Right hindlimb (tissue), 1 donor: Measurements from ENCODE around the gene CRELD2.
"Not testable (repeated sequence)": the region's sequence is repeated elsewhere in the genome, so short reads cannot be mapped to it uniquely, and the experiment has no call there.

ENCODE experiments used
- DNase-seq: peaks from one replicate; pipeline ENCODE4 v3.0.0-alpha.2; 2018

CRELD2 gene

GRCh38 chr22:49930596-49931412, 12.4 kb downstream of the CRELD2 start:
- no peak for DNase-seq

GRCh38 chr22:49933236-49934159, 15.1 kb downstream of the CRELD2 start:
- no peak for DNase-seq

- DNase-seq: no peak
Measured at GRCh38 chr22:49934160-49934890, 15.9 kb downstream of the CRELD2 start.

GRCh38 chr22:49934891-49935557, 16.6 kb downstream of the CRELD2 start:
- DNase-seq: peak; percentile 77

GRCh38 chr22:49935561-49935960, 17.1 kb downstream of the CRELD2 start:
- DNase-seq: no peak

- peak; percentile 80 for DNase-seq
Measured at GRCh38 chr22:49936018-49936972, 17.9 kb downstream of the CRELD2 start.

- no peak for DNase-seq
Measured at GRCh38 chr22:49936973-49937757, 18.7 kb downstream of the CRELD2 start.

- DNase-seq: no peak
Measured at GRCh38 chr22:49937758-49938564, 19.5 kb downstream of the CRELD2 start.

GRCh38 chr22:49938565-49939136, 20.2 kb downstream of the CRELD2 start:
- no peak for DNase-seq

GRCh38 chr22:49941507-49942316, 23.3 kb downstream of the CRELD2 start:
- DNase-seq: no peak

GRCh38 chr22:49942565-49943404, 24.4 kb downstream of the CRELD2 start:
- DNase-seq: no peak

- no peak for DNase-seq
Measured at GRCh38 chr22:49943405-49943765, 25.0 kb downstream of the CRELD2 start.

GRCh38 chr22:49943771-49944398, 25.5 kb downstream of the CRELD2 start:
- DNase-seq: no peak

- no peak for DNase-seq
Measured at GRCh38 chr22:49944399-49944891, 26.0 kb downstream of the CRELD2 start.

GRCh38 chr22:49945042-49945794, 26.8 kb downstream of the CRELD2 start:
- DNase-seq: not testable (repeated sequence)
